GM21381 (cell line): ENCODE data around the gene RSRC1.
"Not testable (repeated sequence)": the region's sequence is repeated elsewhere in the genome, so short reads cannot be mapped to it uniquely, and the experiment has no call there.

Source experiments
- ATAC-seq: cut with Tn5 transposase; IDR thresholded peaks from one replicate; pipeline ENCODE4 v1.9.1; 2021; ENCODE audit warnings: mild to moderate bottlenecking, moderate library complexity; ENCODE audit not compliant: unreplicated experiment

Gene RSRC1

GRCh38 chr3:158508481-158508880 is 398.6 kb downstream of the RSRC1 start:
- ATAC-seq, result no peak

- ATAC-seq, result no peak
Measured at GRCh38 chr3:158509891-158510290, 400.0 kb downstream of the RSRC1 start.

- not testable (repeated sequence) for ATAC-seq
Measured at GRCh38 chr3:158516729-158517128, 406.8 kb downstream of the RSRC1 start.

- ATAC-seq, result no peak
Measured at GRCh38 chr3:158519776-158520175, 409.9 kb downstream of the RSRC1 start.

GRCh38 chr3:158520433-158520832 is 410.5 kb downstream of the RSRC1 start:
- no peak for ATAC-seq

- no peak for ATAC-seq
Measured at GRCh38 chr3:158522221-158523136, 412.6 kb downstream of the RSRC1 start.

- ATAC-seq, result no peak
Measured at GRCh38 chr3:158528076-158528674, 418.3 kb downstream of the RSRC1 start.

DNA sequence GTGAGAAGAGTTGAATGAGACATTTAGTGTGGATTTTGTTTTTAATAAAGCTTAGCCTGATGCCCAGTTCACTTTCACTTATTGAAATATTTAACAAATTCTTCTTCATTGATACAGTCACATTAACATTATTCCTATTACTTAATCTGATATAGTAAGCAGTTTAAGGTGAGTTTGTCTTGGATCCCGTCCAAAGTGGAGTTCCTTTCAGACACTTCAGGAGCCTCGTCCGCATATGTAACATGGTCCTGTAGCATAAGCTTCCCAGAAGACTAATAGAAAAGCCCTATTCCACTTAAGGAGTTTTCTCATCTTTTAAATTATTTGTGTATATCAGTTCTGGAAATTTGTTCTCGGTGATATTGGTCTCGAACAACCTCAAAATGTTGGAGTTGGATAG is 421.4 kb downstream of the RSRC1 start:
- ATAC-seq, result no peak

- no peak for ATAC-seq
Measured at GRCh38 chr3:158532099-158532734, 422.3 kb downstream of the RSRC1 start.

DNA sequence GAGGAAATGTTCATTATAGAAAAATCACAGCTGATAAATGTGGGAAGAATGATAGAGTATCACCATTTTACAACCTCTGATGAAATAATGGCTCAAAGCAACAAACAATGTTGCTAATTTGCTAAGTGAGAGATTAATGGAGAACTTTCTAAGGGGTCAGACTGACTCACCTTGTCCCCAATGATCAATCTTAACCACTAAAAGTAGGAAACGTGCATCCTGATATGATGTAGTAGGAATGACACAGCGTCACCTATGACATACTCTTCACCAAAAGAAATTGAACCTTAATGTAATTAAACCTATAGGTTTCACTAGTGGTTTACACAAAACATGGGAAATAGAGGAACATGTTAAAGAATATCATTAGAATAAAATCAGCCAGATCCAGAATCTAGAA is 426.0 kb downstream of the RSRC1 start:
- no peak for ATAC-seq

- peak; percentile 63 for ATAC-seq
Measured at GRCh38 chr3:158539414-158540014, 429.6 kb downstream of the RSRC1 start.

- ATAC-seq, result no peak
Measured at GRCh38 chr3:158540066-158540465, 430.2 kb downstream of the RSRC1 start.

- no peak for ATAC-seq
Measured at GRCh38 chr3:158548691-158549090, 438.8 kb downstream of the RSRC1 start.

DNA sequence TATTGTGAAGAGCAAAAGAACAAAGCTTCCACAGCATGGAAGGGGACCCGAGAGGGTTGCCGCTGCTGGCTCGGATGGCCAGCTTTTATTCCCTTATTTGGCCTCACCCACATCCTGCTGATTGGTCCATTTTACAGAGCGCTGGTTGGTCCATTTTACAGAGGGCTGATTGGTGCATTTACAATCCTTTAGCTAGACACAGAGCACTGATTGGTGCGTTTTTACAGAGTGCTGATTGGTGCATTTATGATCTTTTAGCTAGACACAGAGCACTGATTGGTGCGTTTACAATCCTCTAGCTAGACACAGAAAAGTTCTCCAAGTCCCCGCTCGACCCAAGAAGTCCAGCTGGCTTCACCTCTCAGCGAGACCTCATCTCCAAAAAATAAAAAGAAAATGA is 440.0 kb downstream of the RSRC1 start:
- ATAC-seq, result not testable (repeated sequence)

GRCh38 chr3:158552124-158552523 is 442.2 kb downstream of the RSRC1 start:
- no peak for ATAC-seq

GRCh38 chr3:158559504-158559903 is 449.6 kb downstream of the RSRC1 start:
- no peak for ATAC-seq

DNA sequence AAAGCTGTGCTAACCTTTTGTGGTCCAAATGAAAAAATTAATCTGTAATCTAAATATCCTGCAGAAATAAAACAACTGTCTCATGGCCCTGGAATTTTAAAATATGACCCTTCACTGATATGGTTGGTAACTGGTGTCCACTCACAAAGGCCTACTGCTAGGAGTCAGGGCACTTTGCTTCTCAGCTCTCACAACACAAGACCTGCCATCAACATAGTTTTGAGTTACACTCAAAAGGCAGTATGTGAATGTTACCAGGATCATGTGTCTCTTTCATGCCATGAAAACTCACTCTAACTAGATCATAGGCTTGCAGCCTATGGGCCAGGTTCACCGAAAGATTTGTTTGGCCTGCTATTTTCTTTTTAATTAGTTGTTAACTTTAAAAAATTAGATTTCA is 451.1 kb downstream of the RSRC1 start:
- ATAC-seq, result no peak

DNA sequence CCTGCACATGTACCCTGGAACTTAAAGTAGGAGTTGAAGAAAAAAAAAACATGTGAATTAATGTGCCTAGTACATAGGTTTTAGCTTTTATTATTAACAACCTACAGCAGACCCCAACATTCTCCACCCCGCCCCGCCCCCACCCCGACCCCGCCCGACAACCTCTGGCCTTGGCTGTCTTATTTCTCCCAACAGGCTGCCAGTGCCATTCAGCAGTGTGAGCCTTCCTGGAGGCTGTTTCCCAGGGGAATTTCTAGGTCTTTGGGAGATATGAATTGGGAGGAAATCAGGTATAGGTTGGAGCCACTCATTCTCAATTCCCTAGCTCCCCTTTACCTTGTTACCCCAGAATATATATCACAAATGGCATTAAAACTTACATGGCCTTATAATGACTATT is 452.8 kb downstream of the RSRC1 start:
- no peak for ATAC-seq

DNA sequence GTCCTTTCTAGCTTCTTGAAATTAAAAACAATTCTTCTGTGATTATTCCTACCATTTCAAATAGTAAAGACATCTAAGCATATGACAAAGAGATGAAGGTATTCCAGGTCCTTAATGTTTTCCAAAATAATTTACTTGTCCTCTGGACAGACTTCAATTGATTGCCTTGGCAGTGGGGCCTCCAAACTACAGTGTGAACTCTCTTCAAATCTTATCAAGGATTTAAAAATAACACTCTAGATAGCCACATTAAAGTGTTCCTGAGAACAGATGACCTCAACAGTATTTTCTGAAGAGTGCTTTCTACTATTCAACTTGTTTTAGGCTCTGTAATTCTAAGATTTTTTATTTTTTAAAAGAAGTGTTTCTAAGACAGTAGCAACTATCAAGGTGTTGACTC is 453.2 kb downstream of the RSRC1 start:
- ATAC-seq, result no peak

DNA sequence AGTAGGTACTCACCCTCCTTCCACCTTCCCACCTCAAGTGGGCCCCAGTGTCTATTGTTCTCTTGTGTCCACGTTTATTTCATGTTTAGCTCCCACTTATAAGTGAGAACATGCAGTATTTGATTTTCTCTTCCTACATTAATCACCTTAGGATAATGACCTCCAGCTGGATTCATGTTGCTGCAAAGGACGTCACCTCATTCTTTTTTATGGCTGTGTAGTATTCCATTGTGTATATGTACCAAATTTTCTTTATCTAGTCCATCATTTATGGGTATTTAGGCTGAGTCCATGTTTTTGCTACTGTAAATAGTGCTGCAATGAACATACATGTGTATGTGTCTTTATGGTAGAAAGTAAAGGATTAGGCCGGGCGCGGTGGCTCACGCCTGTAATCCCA is 455.2 kb downstream of the RSRC1 start:
- ATAC-seq, result no peak

DNA sequence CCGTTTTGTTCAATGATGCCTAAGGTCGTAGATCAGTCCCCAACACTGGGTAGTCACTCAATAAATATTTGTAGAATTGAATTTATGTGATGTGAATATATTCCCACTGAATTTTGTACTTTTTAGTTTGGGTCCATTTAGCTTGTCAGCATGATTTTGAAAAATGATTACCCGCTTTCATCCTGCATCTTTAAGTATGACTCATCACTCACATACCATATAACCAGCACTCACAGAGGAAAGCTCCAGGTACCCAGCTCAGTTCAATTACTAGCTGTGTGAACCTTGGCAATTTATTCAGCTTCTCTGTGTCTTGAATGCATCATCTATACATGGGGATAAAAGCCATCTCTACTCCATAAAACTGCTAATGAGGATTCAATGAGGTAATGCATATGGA is 458.9 kb downstream of the RSRC1 start:
- no peak for ATAC-seq
